H4 (cell line): ENCODE measurements around the gene SELENOS. TPM values are rescaled to one million over a fixed set of nuclear protein-coding genes. Genes with fewer than 3 reads are reported as not detected.

Source experiments
- DNase-seq: peaks from one replicate; pipeline ENCODE4 v3.0.0-alpha.2; 2015; ENCODE audit warnings: low spot score
- total RNA-seq: library from RNA; depleted of rRNA; stranded (reverse); fragments of >200 nt; shearing (Covaris generic); gene quantifications from 2 replicates; pipeline ENCODE4 v1.2.3, GENCODE V29; 2014

SELENOS gene
- total RNA-seq, 1 experiment from 2014 or later: 68.3 TPM

DNA sequence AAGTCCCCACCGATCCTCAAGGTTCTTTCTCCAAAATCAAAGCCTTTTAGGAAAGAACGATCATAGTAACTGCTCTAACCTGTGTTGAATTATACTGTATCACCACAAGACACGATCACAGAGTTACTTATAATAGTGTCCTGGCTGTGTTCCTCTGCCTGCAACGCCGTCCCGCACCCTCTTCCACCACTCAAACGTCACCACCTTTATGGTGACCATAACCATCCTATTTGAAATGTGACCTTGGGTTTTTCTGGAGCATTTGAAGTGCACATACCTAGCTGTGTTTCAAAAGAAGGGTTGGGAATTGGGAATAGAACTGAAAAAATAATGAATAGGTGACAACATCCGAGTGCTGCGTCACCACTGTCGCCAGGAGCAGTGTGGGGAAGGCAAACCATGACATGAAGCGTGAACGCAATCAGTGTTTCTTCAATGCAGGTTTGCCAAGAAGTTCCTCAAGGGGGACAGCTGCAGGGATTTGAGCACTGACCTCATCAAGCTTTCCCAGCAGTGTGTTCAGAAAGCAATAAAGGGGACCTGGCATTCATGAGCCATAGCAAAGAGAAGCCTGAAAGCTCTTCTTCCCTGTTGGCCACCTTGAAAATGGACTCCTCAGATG lies 769 bp upstream of the SELENOS start:
- DNase-seq: no peak

- no peak for DNase-seq
Measured at GRCh38 chr15:101276501-101277037, 716 bp downstream of the SELENOS start.

- DNase-seq: no peak
Measured at GRCh38 chr15:101275018-101275417, 2.3 kb downstream of the SELENOS start.

DNA sequence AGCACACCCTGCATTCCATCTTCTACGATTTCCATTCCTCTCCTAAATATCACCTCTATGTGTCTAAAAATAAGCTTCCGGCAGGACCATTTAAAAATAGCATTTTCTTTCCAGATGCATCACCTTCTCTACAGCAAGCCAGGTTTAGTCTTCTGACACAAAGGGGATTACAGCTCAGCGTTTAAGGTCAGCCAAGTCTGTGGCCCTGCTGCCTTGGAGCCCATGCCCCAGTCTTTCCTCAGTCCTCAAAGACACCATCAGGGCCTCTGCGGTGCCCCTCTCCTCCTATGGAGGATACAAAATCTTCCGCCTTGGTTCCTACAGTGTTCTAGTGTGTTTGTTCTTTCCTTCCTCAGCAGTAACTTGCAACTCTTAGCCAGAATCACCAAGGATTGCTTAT lies 3.8 kb downstream of the SELENOS start:
- no peak for DNase-seq

- DNase-seq: no peak
Measured at GRCh38 chr15:101272584-101272983, 4.7 kb downstream of the SELENOS start.

- DNase-seq: peak; percentile 30
Measured at GRCh38 chr15:101269479-101270223, 7.6 kb downstream of the SELENOS start.

DNA sequence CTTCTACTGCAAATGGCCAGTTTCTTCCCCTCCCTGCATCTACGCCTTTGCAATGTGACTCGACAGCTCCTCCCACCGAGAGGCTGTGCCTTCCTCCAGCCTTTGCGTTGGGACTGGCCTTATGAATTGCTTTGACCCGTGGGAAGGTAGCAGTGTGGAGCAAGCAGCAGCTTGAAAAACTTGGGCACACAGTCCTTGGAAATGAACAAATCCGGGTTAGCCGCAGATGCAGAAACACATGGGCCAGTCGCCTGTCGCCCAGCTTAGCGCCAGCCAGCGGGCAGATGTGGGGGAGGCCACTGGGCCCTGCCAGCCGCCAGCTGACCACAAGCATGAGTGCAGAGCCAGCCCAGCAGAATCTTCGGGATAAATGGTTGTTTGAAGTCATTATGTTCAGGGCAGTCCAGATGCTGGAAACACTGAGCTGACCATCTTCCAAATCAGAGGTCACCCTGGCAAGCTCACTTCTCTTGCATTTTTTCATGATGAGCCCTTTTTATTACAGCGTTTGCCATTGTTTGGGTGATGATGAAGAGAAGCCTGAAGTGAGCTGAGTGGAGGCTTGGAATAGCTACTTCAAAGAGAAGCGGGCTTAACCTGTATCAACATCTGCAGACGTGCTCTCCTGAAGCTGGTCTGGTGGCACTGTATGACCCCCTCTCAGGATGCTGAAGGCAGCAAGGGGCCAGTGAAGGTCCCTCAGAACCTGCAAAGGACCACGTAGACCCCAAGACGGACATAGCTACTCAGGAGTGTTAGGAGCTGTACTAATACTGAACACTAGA lies 9.8 kb downstream of the SELENOS start:
- DNase-seq: peak; percentile 34

DNA sequence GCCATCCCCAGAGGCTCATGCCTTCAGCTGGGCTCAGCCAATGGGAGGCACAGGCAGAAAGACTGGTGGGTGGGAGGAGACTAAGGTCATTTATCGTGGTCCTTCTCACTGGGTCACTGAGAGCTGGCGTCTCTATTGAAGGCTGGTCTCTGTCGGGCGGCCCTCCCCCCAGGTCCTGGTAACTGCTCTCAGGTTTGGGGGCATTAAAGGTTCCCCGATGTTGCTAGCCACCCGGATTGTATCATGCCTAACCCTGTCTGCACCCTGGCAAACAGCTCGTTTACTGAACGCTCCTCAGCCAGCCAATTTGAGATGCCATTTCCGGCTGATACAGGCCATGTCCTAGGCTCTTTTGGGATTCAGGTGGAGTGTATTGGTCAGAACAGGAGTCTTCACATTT lies 10.5 kb downstream of the SELENOS start:
- DNase-seq: no peak

- DNase-seq: peak; percentile 72
Measured at GRCh38 chr15:101266034-101266433, 11.3 kb downstream of the SELENOS start.

DNA sequence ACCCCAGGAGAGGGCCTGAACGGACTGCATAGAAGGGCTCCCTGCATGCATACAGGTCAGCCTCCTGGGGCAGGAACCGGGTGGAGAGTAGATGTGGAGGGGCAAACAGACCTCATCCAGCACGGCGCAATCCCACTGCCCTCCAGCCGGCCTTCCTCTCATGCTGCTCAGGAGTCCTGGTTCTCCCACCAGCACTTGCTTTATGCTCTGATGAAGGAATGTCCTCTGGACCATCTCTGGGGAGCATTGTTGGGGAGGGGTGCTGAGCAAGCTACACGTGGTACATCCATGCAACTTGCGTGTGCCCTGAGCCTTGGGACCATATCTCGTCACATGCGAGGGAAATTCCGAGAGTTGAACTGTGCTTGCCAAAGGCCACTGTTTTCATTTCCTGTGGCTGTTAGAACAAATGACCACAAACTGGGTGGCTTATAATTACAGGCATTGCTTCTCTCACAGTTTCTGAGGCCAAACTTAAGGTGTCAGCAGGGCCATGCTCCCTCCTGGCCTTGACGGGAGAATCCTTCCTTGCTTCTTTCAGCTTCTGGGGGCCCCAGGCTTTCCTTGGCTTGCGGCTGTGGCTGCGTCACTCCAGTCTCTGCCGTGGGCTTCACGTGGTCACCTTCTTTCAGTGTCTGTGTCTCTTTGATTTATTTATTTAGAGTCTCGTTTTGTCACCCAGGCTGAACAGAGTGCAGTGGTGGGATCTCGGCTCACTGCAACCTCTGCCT lies 12.2 kb downstream of the SELENOS start:
- DNase-seq: no peak

DNA sequence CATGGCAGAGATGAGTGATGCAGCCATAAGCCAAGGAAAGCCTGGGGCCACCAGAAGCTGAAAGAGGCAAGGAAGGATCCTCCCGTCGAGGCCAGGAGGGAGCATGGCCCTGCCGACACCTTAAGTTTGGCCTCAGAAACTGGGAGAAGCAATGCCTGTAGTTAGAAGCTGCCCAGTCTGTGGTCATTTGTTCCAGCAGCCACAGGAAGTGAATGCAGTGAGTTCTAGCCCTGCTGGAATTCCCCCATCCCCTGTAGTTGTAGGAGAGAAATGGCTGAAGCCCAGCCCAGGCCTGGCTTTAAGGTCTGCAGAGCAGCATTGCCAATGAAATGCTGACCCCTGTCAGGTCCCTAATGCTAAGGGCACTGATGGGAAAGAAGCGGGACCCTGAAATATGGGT lies 13.3 kb downstream of the SELENOS start:
- no peak for DNase-seq

- no peak for DNase-seq
Measured at GRCh38 chr15:101262551-101262950, 14.7 kb downstream of the SELENOS start.

DNA sequence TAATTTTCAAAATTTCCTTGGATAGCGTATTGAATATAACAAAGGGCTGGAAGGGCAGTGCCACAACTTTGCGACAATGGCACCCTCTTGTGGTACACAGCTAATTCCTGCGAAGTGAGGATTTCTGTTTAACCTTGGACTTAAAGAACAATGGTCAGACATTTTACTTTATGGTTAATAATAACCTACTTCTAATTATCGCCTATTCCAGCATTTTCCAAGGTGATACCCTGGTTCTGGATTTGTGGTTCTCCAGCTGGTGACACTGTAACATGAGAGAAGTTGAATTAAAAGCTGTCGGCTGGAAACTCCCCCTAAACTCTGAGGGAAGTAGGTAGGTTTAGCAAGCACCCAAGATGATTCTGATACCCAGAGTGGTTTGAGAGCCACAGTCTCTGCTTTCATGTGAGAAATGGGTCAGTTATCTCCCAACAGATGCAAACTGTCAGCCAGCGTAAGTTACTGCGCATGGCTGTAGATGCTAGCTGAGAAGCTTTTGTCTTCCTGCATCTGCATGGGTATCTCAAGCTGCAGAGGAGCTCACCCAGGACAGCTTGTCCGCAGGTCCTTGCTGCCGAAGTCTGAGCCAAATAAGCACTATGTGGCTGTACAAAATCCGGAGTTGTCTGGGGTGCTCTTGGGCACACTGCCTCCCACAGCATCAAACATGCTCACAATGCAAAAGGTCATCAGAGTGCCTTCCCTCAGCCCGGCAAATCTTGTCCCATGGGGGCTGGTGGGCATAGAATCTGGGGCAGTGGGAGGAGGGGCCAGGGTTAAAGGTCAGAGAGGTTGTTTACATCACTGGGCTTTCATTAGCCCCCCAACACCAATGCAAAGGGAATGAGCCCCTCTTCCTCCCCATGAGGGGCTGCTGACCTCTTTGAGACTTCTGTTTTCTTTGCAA lies 18.8 kb downstream of the SELENOS start:
- peak; percentile 64 for DNase-seq

- peak; percentile 31 for DNase-seq
Measured at GRCh38 chr15:101256757-101257156, 20.5 kb downstream of the SELENOS start.

GRCh38 chr15:101255615-101256241 lies 21.6 kb downstream of the SELENOS start:
- DNase-seq: peak; percentile 35

GRCh38 chr15:101255051-101255395 lies 22.3 kb downstream of the SELENOS start:
- DNase-seq: no peak

GRCh38 chr15:101254157-101255050 lies 22.9 kb downstream of the SELENOS start:
- DNase-seq: no peak

GRCh38 chr15:101252836-101253235 lies 24.4 kb downstream of the SELENOS start:
- no peak for DNase-seq
